NCI-H128 (cell line): Measurements from ENCODE around the gene SLC52A3.
"Not testable (repeated sequence)": the region's sequence is repeated elsewhere in the genome, so short reads cannot be mapped to it uniquely, and the experiment has no call there.

ENCODE experiments used
- DNase-seq: peaks from one replicate; lab custom pipeline; 2025; ENCODE audit not compliant: unreplicated experiment; lab: John Stamatoyannopoulos, UW

SLC52A3 gene

GRCh38 chr20:730005-730404, 38.3 kb downstream of the SLC52A3 start:
- DNase-seq = no peak

DNA sequence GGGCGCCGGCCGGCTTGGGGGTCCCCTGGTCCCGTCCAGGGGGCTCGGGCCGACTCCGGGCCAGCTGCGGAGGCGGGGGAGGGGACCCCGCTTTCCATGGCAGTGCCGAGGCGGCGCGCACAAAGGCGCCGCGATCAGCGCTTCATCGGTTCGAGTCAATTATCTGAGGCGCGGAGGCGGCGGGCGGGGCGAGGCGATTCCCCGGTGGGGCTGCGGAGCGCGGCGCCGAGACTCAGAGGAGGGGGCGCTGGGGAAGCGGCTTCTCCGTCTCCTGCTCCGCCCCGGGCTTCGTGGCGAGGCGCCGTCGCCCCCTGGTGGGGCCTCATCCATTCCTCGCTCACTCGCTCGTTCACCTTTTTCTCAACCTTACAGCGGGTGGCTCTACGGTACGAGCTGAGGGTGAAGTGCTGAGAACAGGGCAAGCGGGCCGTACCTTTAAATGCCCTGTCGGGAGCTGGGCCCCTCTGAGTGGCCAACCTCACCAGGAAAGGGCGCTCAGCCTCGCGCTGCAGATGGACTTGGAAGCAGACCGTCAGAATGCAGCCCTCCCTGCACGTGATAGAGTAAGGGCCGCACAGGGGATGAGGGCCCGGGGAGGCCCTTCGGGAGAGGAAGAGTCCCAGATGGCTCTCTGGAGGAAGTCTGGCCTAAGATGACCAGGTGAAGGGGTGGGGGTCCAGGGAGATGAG, 39.9 kb downstream of the SLC52A3 start:
- DNase-seq = no peak

DNA sequence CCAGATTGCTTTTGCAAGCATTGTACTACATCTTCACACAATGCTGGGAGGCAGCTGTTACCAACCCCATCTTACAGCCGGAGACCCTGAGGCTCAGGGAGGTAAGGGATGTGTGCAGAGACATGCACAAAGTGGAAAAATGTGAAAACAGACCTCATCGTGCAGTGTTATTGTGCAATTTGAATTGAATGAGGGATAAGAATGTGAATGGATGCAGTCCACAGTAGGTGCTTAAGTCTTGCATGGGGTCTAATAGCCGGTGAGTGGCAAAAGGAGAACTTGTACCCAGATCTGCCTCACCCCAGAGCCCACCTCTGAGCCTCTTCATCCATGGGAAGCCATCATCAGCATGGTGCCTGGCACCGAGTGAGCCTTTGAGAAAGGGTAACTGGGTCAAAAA, 42.1 kb downstream of the SLC52A3 start:
- DNase-seq = no peak

GRCh38 chr20:725491-725890, 42.8 kb downstream of the SLC52A3 start:
- no peak for DNase-seq

GRCh38 chr20:724797-725196, 43.5 kb downstream of the SLC52A3 start:
- not testable (repeated sequence) for DNase-seq

- DNase-seq = no peak
Observed at GRCh38 chr20:723756-724155, 44.5 kb downstream of the SLC52A3 start.

GRCh38 chr20:722822-723644, 45.3 kb downstream of the SLC52A3 start:
- DNase-seq = no peak

DNA sequence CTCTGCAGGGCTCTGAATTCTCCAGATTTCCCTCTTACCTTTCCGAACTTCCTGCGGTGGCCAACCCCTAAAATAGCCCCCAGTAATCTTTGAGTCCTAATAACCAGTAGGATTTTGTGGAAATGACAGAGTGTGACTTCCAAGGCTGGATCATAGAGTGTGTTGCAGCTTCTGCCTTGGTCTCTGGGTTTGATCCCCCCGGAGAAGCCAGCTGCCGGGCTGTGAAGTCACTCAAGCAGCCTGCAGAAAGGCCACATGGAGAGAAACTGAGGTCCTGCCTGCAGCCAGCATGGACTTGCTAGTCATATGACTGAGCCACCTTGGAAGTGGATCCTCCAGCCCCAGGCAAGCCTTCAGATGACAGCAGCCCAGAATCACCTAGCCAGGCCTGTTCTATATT, 46.4 kb downstream of the SLC52A3 start:
- no peak for DNase-seq

DNA sequence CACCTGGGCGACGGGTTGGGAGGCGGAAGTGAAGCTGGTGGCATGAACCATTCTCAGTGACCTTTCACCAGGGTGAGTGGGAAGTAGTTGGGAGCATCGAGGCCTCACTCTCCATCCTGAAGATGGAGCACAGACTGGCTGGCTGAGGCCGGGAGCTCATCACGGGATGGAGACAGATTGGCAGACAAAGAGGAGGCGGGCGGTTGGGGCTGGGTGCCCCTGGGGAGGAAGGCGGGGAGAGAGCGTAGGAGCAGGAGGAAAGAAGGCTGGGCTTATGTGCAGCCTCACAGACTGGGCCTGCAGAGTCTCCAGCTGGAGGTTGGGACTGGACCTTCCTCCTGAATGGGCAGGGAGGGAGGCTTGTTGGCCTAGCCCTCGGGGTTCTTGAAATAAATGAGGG, 48.5 kb downstream of the SLC52A3 start:
- no peak for DNase-seq

- no peak for DNase-seq
Observed at GRCh38 chr20:719068-719467, 49.2 kb downstream of the SLC52A3 start.

DNA sequence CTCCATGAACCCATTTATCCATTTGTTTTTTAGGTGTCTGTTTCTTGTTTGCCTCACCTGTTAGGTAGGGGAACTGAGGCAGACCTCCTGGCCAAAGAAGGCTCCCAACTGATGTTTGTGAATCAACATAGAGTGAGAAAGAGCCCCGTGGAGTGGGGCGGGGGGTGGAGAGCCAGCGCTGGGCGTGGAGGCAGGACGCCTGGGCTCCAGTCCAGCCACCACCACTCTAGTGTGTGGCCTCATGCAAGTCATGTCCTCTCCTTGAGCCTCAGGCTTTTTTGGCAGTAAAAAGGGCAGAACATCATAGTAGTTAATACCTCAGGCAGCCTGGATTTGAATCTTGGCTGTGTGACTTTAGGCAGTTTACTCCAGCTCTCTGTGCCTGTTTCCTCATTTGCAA, 50.5 kb downstream of the SLC52A3 start:
- no peak for DNase-seq

- no peak for DNase-seq
Observed at GRCh38 chr20:717271-717670, 51.0 kb downstream of the SLC52A3 start.

DNA sequence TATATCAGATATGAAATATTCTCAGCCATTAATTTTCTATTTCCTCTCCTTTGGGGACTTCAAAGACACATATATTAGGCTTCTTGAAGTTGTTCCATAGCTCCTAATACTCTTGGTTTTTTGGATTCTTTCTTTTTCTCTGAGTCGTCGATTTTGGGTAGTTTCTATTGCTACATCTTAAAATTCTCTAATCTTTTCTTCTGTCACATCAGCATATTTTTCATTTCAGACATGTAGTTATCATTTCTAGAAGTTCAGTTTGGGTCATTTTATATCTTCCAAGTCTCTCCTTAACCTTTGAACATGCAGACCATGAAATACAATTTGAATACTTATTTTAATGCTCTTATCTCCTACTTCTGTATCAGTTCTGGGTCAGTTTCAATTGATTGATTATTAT, 53.8 kb downstream of the SLC52A3 start:
- no peak for DNase-seq

DNA sequence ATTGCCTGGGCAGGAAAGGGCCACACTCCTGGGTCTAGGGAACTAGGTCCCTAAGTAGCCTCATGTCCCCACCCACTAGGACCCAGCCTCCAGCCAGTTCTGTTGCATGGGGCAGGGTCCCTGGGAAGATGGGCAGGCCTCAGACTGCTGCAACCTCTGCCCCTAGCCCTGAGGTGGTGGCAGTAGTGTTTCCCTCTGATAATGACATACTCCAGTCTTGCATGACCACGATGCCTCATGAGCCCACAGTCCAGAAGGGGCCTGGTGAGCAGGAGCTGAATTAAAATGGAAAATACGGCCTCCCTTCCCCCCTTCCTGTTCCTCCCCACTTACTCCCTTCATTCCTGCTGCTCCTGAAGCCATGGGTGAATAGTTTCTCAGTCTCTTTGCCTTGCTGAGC, 56.7 kb downstream of the SLC52A3 start:
- DNase-seq = no peak

- DNase-seq = no peak
Observed at GRCh38 chr20:710780-711450, 57.4 kb downstream of the SLC52A3 start.
